Kidney (tissue), 14 donors: ENCODE results near the gene FKBP8. TPM values are rescaled to one million over a fixed set of nuclear protein-coding genes. Genes with fewer than 3 reads are reported as not detected.

Experiments used
- DNase-seq, 5 donors: peaks; one replicate each; pipeline ENCODE4 v3.0.0-alpha.2; 2013 to 2020
- FAIRE-seq: peaks from 2 replicates; lab custom pipeline; 2012; peaks lifted over from hg19 to GRCh38; lab: Jason Lieb, UNC
- H3K27ac ChIP-seq, 2 donors: one replicate each; pipeline ENCODE4 v1.7.0; 2013; ENCODE audit warnings: low read depth in 2 of 2, low read length in 2 of 2, inconsistent platforms in 1 of 2
- H3K27me3 ChIP-seq: one replicate; pipeline ENCODE4 v1.7.1; 2013; ENCODE audit warnings: low read length, inconsistent platforms; ENCODE audit not compliant: control insufficient read depth, insufficient read depth
- H3K36me3 ChIP-seq, 3 donors: one replicate each; pipeline versions ENCODE4 v1.7.0 to v1.7.1; 2013; ENCODE audit warnings: low read length in 3 of 3, control low read depth in 1 of 3, inconsistent platforms in 1 of 3; ENCODE audit not compliant: insufficient read depth in 3 of 3, control insufficient read depth in 2 of 3
- H3K4me1 ChIP-seq, 3 donors: one replicate each; pipeline versions ENCODE4 v1.7.0 to v1.7.1; 2013; ENCODE audit warnings: low read length in 3 of 3, inconsistent platforms in 1 of 3, low read depth in 1 of 3; ENCODE audit not compliant: control insufficient read depth in 2 of 3, insufficient read depth in 2 of 3
- H3K4me3 ChIP-seq, 3 donors: one replicate each; pipeline versions ENCODE4 v1.7.0 to v1.8.1; 2013; ENCODE audit warnings: low read length in 3 of 3, control low read depth in 1 of 3, inconsistent platforms in 1 of 3
- H3K9ac ChIP-seq, 3 donors: one replicate each; pipeline versions ENCODE4 v1.7.0 to v1.7.1; 2013; ENCODE audit warnings: low read length in 3 of 3, control low read depth in 1 of 3, inconsistent platforms in 1 of 3
- H3K9me3 ChIP-seq, 3 donors: one replicate each; pipeline versions ENCODE4 v1.7.0 to v1.7.1; 2013; ENCODE audit warnings: low read length in 3 of 3, control low read depth in 1 of 3, inconsistent platforms in 1 of 3; ENCODE audit not compliant: control insufficient read depth in 2 of 3, insufficient read depth in 1 of 3
- intact Hi-C: fragments of 100-400 bp; cut with DNase I; formaldehyde crosslinking; loops from one replicate; pipeline ENCODE4 v1.11.1; 2022
- polyA plus RNA-seq: library from polyadenylated mRNA; stranded (reverse); fragments of 350-450 nt; fragmentation: Illumina TruSeq; extraction: RNeasy Lipid Tissue Mini Kit (QIAGEN cat#74804); gene quantifications from one replicate; pipeline ENCODE4 v1.2.3, GENCODE V29; 2014; ENCODE audit warnings: low read depth, low replicate concordance; ENCODE audit not compliant: insufficient read depth
- total RNA-seq: library from RNA; stranded (reverse); fragmentation: NEBNext Ultra II Directional; extraction: Animal tissue kit (Norgen Biotek cat#: 25700); gene quantifications from one replicate; pipeline ENCODE4 v1.2.1, GENCODE V29; 2021
- TF ChIP-seq, protein P1 (sequence below): IDR thresholded peaks from 3 replicates; pipeline ENCODE4 v1.5.1; 2012; ENCODE audit warnings: mild to moderate bottlenecking, moderate library complexity, borderline replicate concordance; ENCODE audit not compliant: insufficient read depth; ENCODE audit errors: extremely low read depth
- donor health status: control.
- donor health status: control.
- donor health status: control.
- donor health status: control.
- donor health status: control.
- donor health status: DM: yes; HTN: yes; CAD: no.
- donor health status: Normal renal cell carcinoma (clear cell type).

Gene FKBP8
- total and polyA plus RNA-seq, 2 donors from 2014 or later = 207 to 314 TPM

DNA sequence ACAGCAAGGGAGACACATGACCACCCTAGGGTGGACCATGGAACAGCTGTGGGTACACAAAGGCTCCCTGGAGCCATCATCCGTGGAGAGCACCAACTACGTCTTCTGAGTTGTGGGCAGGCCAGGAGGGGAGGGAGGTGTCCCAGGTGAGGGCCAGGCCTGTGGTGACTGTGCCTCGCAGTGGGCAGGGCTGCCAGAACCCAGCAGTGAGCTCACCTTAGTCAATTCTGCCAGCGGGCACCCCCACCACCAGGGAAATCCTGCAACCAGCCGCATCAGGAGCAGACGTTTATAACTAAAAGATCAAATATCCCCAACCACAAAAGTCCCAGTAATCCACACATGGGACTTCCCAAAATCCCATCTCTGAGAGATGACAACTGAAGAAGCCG is 41.1 kb downstream of the FKBP8 start:
- Histone ChIP-seq H3K27me3 (no peaks in the 10 kb centered on the region), H3K27ac (peak overlapping the region; percentile 73 to 75), H3K9ac (peak overlapping the region in 2 of 3 donors; percentile 0 to 29), H3K9me3 (no peaks in the 10 kb centered on the region), H3K4me1 (peaks cover 0 to 83% (median 80%) of the 10 kb centered on the region in 3 donors), H3K36me3 (no peaks in the 10 kb centered on the region), H3K4me3 (no peak overlapping the region)
- FAIRE-seq (no peak), DNase-seq (peak in 1 of 5 donors; percentile 87)
- intact Hi-C loops = no loop called here
- TF ChIP-seq, protein P1, sequence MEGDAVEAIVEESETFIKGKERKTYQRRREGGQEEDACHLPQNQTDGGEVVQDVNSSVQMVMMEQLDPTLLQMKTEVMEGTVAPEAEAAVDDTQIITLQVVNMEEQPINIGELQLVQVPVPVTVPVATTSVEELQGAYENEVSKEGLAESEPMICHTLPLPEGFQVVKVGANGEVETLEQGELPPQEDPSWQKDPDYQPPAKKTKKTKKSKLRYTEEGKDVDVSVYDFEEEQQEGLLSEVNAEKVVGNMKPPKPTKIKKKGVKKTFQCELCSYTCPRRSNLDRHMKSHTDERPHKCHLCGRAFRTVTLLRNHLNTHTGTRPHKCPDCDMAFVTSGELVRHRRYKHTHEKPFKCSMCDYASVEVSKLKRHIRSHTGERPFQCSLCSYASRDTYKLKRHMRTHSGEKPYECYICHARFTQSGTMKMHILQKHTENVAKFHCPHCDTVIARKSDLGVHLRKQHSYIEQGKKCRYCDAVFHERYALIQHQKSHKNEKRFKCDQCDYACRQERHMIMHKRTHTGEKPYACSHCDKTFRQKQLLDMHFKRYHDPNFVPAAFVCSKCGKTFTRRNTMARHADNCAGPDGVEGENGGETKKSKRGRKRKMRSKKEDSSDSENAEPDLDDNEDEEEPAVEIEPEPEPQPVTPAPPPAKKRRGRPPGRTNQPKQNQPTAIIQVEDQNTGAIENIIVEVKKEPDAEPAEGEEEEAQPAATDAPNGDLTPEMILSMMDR = no peak

GRCh38 chr19:18501832-18502231 is 41.5 kb downstream of the FKBP8 start:
- Histone ChIP-seq H3K36me3 (no peaks in the 10 kb centered on the region), H3K4me3 (no peak overlapping the region), H3K9ac (peak overlapping the region in 1 of 3 donors; percentile 29), H3K27me3 (no peaks in the 10 kb centered on the region), H3K4me1 (peaks cover 0 to 83% (median 80%) of the 10 kb centered on the region in 3 donors), H3K9me3 (no peaks in the 10 kb centered on the region), H3K27ac (peak overlapping the region; percentile 73 to 75)
- DNase-seq = no peak
- intact Hi-C loops = no loop called here
- TF ChIP-seq, protein P1 = no peak
- no peak for FAIRE-seq

DNA sequence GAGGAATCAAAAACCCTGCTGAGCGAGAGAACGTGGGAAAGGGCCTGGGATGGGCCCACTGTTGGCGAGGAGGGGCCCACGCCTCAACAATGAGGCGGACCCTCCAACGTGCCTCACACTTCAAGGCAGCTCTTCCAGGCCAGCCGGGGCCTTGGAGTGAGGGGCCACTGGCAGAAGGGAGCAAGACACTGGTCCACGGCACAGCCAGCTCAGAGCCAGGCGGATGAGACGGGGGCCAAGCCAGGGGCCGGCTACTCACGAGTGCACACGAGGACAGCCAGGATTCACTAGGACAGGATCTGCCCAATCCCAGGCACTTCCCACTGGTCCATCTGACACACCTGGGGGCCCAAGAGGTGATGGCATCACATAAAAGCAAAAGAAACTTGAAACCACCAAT is 42.0 kb downstream of the FKBP8 start:
- FAIRE-seq = no peak
- Histone ChIP-seq H3K27me3 (no peaks in the 10 kb centered on the region), H3K36me3 (no peaks in the 10 kb centered on the region), H3K4me3 (no peak overlapping the region), H3K4me1 (peaks cover 0 to 83% (median 80%) of the 10 kb centered on the region in 3 donors), H3K9ac (no peak overlapping the region), H3K9me3 (no peaks in the 10 kb centered on the region), H3K27ac (peak overlapping the region; percentile 73 to 75)
- no peak for DNase-seq
- intact Hi-C loops = no loop called here
- TF ChIP-seq, protein P1 = no peak

DNA sequence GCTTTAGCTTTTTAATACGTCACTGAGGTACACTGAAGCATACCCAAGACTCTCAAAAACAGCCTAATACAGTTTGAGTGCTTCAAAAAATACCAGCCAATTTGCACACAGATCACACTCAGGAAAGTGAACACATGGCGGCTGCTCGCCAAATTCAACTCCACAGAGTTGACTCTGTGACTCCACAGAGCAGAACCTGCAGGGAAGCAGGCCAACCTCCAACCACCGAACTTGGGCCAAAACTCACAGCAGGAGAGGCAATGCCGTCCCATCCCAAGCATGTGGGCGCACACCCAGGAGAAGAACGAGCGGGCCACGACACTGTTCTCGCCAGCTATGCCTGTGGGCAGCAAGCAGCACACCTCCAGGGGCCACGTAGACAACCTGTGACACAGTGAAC is 42.6 kb downstream of the FKBP8 start:
- peak overlapping the region; percentile 61 to 73 for H3K27ac ChIP-seq
- H3K4me1 ChIP-seq = peaks cover 0 to 83% (median 80%) of the 10 kb centered on the region in 3 donors
- intact Hi-C loops = no loop called here
- TF ChIP-seq, protein P1 = no peak
- peak in 1 of 5 donors; percentile 74 for DNase-seq
- H3K9ac ChIP-seq = peak overlapping the region in 1 of 3 donors; percentile 17
- no peak overlapping the region for H3K4me3 ChIP-seq
- H3K9me3 ChIP-seq = no peaks in the 10 kb centered on the region
- no peaks in the 10 kb centered on the region for H3K27me3 ChIP-seq
- FAIRE-seq = no peak
- H3K36me3 ChIP-seq = no peaks in the 10 kb centered on the region
